ENCODE data around the gene CCL17. TPM values are rescaled to one million over a fixed set of nuclear protein-coding genes. Genes with fewer than 3 reads are reported as not detected.
A peak's percentile ranks its signal among the peaks of the same experiment; 100 is the strongest.
"Not testable (repeated sequence)": the region's sequence is repeated elsewhere in the genome, so short reads cannot be mapped to it uniquely, and the experiment has no call there.

CCL17 gene
- polyA plus RNA-seq, 1 donor = not detected

DNA sequence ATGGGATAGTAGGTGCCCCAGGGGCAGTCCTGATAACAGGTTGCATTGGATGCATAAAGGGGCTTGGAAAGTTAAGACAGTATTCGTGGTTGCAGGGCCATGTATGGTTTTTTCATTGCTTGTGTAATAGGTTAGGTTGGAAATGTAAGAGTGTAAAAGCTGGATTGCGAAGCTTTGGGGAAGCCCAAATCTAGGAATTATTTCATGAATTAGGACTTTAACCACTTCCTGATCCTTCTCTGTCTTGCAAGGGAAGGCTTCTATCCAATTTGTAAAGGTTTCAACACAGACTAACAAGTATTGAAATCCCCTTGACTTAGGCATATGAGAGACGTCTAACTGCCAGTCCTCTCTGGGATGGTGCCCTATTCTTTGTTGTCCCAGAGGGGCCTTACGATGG, 7.8 kb upstream of the CCL17 start:
- no peak for DNase-seq

DNA sequence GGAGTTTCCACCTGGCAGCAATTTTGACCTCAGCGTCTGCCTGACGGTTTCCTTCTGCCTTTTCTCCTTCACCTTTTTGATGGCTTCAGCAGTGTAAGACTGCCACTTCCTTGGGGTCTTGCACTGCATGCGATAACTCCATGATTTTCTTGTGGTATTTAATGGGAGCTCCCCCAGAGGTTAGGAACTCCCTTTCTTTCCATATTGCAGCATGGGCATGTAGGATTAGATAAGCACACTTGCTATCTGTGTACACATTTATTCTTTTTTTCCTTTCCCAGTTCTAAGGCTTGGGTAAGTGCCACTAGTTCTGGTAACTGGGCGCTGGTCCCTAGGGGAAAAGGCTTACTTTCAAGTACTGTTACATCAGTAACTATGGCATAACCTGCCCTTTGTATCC, 7.1 kb upstream of the CCL17 start:
- DNase-seq = not testable (repeated sequence)

- DNase-seq = no peak
Observed at GRCh38 chr16:57401943-57402640, 2.5 kb upstream of the CCL17 start.

- no peak for DNase-seq
Observed at GRCh38 chr16:57405097-57405496, 530 bp downstream of the CCL17 start.

GRCh38 chr16:57406881-57407280, 2.3 kb downstream of the CCL17 start:
- no peak for DNase-seq

DNA sequence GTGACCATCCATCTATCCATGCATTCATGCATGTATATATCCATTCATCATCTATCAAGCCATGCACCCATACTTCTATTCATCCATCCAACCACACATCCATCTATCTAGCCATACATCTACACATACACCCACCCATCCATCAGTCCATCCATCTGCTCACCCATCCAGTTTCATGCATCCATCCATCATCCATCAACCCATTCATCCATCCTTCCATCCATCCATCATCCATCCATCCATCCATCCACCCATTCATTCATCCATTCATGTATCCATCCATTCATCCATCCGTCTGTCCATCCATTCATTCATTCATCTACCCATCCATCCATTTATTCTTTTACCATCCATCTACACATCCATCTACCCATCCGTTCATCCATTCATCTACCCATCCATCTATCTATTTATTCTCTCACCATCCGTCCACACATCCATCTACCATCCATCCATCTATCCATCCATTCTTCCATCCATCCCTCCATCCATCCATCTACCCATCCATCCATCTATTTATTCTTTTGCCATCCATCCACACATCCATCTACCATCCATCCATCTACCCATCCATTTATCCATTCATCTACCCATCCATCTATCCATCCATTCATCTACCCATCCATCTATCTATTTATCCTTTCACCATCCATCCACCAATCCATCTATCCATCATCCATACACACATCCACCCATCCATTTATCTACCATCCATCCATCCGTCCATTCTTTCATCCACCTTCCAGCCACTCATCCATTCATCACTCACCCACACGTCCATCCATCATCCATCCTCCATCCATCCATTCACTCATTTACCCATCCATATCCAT, 3.2 kb downstream of the CCL17 start:
- DNase-seq = no peak

GRCh38 chr16:57409065-57409464, 4.5 kb downstream of the CCL17 start:
- no peak for DNase-seq

DNA sequence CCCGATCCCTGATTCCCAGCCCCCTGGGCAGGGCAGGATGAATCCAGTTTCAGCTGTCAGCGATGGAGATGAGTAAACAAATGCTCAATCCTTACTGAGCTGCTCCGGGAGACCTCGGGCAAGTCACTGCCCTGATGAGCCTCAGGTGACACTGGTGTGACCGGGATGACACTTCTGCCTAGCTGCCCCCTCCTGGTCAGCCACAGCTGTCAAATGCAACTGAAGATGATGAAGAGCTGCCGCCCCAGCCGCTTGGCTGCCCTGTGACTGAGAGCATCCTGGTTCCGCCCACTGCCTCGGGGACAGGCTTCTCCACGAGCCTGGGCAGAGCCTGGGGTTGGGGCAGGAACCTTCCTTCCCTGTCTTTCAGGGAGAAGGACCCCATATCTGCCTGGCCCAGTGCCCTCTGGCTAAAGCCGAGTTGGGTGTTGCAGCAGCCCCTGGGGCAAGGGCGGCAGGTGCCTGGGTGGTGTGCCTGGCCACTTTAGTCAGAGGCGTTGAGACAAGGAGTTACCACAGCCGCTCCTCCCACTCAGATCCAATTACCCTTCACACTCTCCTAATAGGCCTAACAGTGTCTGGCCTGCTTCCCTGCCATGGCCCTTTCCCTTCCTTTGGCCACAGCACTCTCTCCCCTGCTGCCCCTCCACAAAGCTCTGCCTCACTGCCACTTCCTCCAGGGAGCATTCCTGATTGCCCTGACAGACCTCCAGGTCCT, 5.5 kb downstream of the CCL17 start:
- DNase-seq = no peak

- no peak for DNase-seq
Observed at GRCh38 chr16:57411362-57411976, 6.9 kb downstream of the CCL17 start.

DNA sequence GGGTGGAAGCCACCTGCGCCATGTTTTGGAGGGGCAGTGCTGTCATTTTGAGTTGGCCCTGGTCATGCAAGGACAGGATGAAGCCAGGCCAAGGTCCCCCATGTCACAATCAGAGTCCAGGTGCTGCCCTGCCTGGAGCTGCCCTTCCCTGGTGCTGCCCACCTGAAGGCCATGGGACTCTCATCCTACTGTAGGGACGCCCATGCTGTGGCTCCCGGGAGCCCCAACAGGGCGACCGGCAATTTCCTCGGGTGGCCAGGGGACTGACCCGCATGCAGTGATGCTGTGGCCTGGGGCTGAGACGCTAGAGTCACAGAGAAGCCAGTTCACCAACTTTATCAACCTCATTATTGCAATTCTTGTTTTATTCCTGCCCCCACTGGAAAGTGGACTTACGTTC, 8.0 kb downstream of the CCL17 start:
- no peak for DNase-seq

GRCh38 chr16:57413301-57413730, 8.7 kb downstream of the CCL17 start:
- no peak for DNase-seq

- no peak for DNase-seq
Observed at GRCh38 chr16:57413733-57414132, 9.2 kb downstream of the CCL17 start.

GRCh38 chr16:57416084-57416483, 11.5 kb downstream of the CCL17 start:
- no peak for DNase-seq

DNA sequence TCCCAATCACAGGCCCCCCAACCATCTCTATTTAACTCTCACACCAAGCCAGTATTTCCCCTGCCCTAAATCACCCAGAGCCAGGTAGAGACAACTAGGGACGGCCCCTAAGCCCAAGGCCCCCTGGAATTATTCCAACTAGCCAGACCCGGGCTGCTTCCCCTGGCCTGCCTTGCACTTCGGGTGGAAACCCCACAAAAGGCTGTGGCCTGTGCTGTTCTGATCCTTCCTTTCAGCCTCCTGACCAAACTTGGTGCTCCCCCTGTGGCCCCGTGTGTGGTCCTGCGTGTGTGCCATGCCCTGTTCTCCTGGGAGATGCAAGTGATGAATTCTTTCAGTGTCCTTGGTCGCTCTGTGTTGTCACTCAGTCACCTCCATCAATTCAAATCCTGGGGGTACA, 14.9 kb downstream of the CCL17 start:
- no peak for DNase-seq

DNA sequence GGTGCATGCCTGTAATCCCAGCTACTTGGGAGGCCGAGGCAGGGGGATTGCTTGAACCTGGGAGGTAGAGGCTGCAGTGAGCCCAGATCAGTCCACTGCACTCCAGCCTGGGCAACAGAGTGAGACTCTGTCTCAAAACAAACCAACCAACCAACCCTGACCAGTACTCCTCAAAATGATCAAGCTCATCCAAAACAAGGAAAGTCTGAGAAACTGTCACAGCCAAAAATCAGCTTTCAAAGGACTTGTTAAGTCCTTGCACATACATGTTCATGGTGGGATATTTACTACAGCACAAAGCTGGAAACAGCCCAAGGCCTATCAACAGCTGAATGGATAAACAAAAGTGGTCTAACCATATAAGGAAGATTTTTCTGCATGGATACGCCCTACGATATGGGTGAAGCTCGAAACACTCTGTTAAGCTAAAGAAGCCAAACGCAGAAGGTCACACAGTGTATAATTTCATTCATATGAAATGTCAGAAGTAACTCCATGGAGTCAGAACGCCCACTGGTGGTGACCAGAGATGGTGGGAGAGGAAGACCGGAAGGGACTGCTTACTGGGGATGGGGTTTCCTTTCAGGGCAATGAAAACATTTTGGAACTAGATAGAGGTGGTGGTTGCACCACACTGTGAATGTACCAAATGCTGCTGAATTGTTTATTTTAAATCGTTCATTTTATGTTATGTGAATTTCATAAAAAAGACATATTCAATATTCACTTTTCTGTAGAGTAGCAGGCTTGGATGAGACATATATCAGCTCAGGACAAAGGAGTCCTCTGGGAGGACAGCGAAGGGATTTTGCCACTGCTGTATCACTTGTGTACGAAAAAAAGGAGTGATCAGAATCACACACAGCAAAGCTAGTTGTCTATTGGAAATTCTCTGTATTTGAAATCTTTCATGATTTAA, 17.7 kb downstream of the CCL17 start:
- peak; percentile 75 for DNase-seq

- no peak for DNase-seq
Observed at GRCh38 chr16:57423152-57423551, 18.6 kb downstream of the CCL17 start.

- DNase-seq = no peak
Observed at GRCh38 chr16:57424583-57424982, 20.0 kb downstream of the CCL17 start.

DNA sequence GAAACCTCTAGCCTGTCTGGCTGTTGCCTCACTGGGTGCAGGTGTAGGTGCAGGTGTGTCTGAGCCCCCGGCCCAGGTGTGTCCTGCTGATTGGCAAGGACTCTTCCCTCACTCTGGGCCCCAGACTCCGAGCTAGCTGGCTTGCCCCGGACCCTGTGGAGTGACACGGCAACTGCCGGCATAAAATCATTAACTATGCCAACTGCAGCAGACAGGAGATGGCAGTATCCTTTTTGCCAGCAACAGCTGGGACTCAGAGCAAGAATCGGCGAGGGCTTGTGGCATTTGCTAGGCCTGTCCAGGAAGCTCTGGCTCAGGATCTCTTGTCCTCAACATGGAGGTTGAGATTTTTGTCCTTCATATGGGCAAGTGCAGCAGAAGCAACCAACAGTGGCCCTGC, 21.8 kb downstream of the CCL17 start:
- DNase-seq = no peak

DNA sequence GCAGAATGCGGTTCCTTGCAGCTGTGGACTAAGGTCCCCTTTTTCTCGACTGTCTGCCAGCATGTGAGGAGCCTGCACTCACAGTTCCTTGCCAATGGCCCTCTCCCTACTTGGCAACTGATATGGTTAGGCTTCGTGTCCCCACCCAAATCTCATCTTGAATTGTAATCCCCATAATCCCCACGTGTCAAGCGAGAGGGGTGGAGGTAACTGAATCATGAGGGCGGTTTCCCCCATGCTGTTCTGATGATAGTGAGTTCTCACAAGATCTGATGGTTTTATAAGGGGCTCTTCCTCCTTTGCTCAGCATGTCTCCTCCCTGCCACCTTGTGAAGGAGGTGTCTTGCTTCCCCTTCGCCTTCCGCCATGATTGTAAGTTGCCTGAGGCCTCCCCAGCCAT, 22.7 kb downstream of the CCL17 start:
- no peak for DNase-seq

DNA sequence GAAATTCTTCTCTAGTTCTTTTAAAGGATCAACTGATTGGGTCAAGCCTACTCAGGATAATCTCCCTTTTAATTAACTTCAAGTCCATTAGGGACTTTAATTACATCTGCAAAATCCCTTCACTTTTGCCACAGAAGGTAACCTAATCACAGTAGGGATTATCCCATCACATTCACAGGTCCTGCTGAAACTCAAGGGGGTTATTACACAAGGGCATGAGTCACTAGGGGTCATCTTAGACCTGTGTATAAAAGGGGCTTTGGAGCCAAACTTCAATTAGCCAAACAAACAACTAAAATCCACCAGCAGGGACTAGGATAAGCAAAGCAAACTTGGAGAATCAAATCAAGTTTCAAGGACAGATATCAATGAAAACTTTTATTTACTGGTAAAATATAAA, 23.3 kb downstream of the CCL17 start:
- no peak for DNase-seq

DNA sequence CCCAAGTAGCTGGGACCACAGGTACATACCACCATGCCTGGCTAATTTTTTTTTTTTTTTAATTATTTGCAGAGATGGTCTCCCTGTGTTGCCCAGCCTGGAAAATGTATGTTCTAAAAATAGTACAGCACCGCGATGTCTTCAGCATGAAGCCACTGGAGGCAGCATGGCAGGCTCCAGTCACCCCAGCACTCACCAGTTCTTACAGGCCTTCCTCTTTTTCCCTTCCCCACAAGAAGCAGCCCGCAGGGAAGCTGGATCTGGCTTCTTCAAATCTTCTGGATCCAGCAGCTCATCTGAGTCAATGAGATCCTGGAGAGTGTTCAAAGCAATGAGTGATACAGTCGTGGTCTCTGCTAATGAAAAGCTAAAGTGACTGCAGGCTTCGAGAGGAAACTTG, 26.4 kb downstream of the CCL17 start:
- DNase-seq = no peak

All from left kidney (tissue), 2 donors.